Measurements from ENCODE around the gene PTPN9. TPM values are rescaled to one million over a fixed set of nuclear protein-coding genes. Genes with fewer than 3 reads are reported as not detected.

The PTPN9 gene
- total RNA-seq, 5 donors from 2014 or later (not counting 1 experiment from before 2014, with no cell fraction given), result 12.7 to 19.6 (median 16.3) TPM

- H3K36me3 ChIP-seq (ENCODE audit: control insufficient read depth in 2 of 2, extremely low read depth in 1 of 2, insufficient read depth in 1 of 2, low read length in 1 of 2), result peaks cover 5 to 22% of the 10 kb centered on the region in 2 donors
- no peak overlapping the region for H3K27ac ChIP-seq (ENCODE audit: low read length)
- CTCF ChIA-PET, result interaction anchor here in 1 of 2 donors (1.3 kb wide), 1 partner anchor 69 kb away, joined by 3 read pairs; no protein-coding TSS in a partner anchor
- no peak overlapping the region for H3K4me3 ChIP-seq (ENCODE audit: control insufficient read depth in 1 of 2, extremely low read depth in 1 of 2, low read length in 1 of 2)
- 95% methylated on average over 3 of the region's 5 CpGs for WGBS (ENCODE audit: insufficient coverage)
- no peak for DNase-seq
- peaks cover 23% of the 10 kb centered on the region for H3K36me3 Mint-ChIP-seq
- no peaks in the 10 kb centered on the region for H3K9me3 Mint-ChIP-seq
- peak overlapping the region in 1 of 3 donors; percentile 17 for H3K4me3 Mint-ChIP-seq
- H3K4me1 Mint-ChIP-seq, result peaks cover 65 to 68% (median 65%) of the 10 kb centered on the region in 3 donors
- H3K27me3 ChIP-seq (replicated peaks in 1 of 2; ENCODE audit: control insufficient read depth in 2 of 2, extremely low read depth in 1 of 2, insufficient read depth in 2 of 2, low read length in 1 of 2), result no peaks in the 10 kb centered on the region
- H3K9me3 ChIP-seq, result no peaks in the 10 kb centered on the region
- no peaks in the 10 kb centered on the region for H3K27me3 Mint-ChIP-seq
- POLR2A ChIA-PET, result interaction anchor here in 1 of 2 donors (0.6 kb wide), 1 partner anchor 160 kb away, joined by 3 read pairs; no protein-coding TSS in a partner anchor
- no peak overlapping the region for H3K27ac Mint-ChIP-seq
- H3K4me1 ChIP-seq (ENCODE audit: control insufficient read depth in 1 of 2, extremely low read depth in 1 of 2, insufficient read depth in 2 of 2, low read length in 2 of 2), result peaks cover 0 to 17% of the 10 kb centered on the region in 2 experiments
- no peak for ATAC-seq (replicated peaks in 1 of 4)
These were observed 142.2 kb downstream of the PTPN9 start for GRCh38 chr15:75436881-75437280.

DNA sequence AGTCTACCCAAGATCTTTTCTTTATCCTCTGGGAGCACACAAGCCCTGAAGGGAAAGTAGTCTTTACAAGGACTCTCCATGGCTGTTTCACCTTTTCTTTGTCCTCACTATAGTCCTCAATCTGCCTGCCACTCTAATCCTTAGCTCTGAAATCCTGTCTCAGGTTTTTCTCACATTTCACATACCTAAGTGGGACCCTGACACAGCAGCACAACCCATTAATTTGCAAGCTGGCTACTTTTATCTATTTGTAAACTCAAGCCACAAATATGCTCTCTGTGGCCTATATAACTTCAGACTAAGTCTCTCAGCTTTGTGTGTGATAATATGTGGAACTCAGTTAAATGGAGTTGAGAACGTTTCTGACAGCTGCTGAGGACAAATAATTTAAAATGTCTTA lies 147.4 kb downstream of the PTPN9 start:
- Histone ChIP-seq H3K4me3 (ENCODE audit: control insufficient read depth in 1 of 2, extremely low read depth in 1 of 2, low read length in 1 of 2) (no peak overlapping the region), H3K4me1 (ENCODE audit: control insufficient read depth in 1 of 2, extremely low read depth in 1 of 2, insufficient read depth in 2 of 2, low read length in 2 of 2) (peaks cover 0 to 6% of the 10 kb centered on the region in 2 experiments), H3K9me3 (no peaks in the 10 kb centered on the region), H3K27ac (ENCODE audit: low read length) (no peak overlapping the region), H3K27me3 (replicated peaks in 1 of 2; ENCODE audit: control insufficient read depth in 2 of 2, extremely low read depth in 1 of 2, insufficient read depth in 2 of 2, low read length in 1 of 2) (no peaks in the 10 kb centered on the region), H3K36me3 (ENCODE audit: control insufficient read depth in 2 of 2, extremely low read depth in 1 of 2, insufficient read depth in 1 of 2, low read length in 1 of 2) (peaks cover 4 to 34% of the 10 kb centered on the region in 2 donors)
- Mint-ChIP-seq H3K27ac (no peak overlapping the region), H3K27me3 (no peaks in the 10 kb centered on the region), H3K9me3 (no peaks in the 10 kb centered on the region), H3K36me3 (peaks cover 20% of the 10 kb centered on the region), H3K4me3 (no peak overlapping the region), H3K4me1 (peaks cover 49 to 62% (median 55%) of the 10 kb centered on the region in 3 donors)
- ChIA-PET POLR2A (interaction anchor here in 1 of 2 donors (1.0 kb wide), 1 partner anchor 24 kb away, joined by 4 read pairs; no protein-coding TSS in a partner anchor), CTCF (interaction anchor here in 1 of 2 donors (0.6 to 0.7 kb wide), 2 partner anchors 9 to 205 kb away, joined by 3 read pairs; no protein-coding TSS in a partner anchor)
- DNase-seq, result no peak
- no peak for ATAC-seq (replicated peaks in 1 of 4)
- WGBS (ENCODE audit: insufficient coverage), result no CpG with 5 or more reads among the region's 1 CpG

DNA sequence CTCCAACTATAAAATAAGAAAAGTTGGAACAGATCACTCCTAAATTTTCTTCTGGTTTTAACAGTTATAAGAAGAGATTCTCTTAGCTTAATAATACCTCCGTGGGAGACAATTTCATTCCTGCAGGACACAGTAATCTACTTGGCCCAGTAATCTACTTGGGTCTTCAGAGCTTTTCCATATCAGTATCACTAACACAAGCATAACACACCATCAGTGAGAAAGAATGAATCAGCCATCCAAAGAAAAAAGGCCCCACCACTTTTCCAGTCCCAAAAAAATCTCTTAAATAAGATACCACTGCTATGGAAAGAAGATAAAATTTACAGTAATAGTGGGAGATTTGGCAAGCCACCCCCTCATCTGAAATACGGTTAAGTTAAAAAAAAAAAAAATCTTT lies 147.8 kb downstream of the PTPN9 start:
- ChIA-PET CTCF (interaction anchor here in 1 of 2 donors (0.7 kb wide), 1 partner anchor 205 kb away, joined by 3 read pairs; no protein-coding TSS in a partner anchor), POLR2A (interaction anchor here in 1 of 2 donors (1.0 kb wide), 1 partner anchor 25 kb away, joined by 4 read pairs; no protein-coding TSS in a partner anchor)
- H3K4me3 ChIP-seq (ENCODE audit: control insufficient read depth in 1 of 2, extremely low read depth in 1 of 2, low read length in 1 of 2), result no peak overlapping the region
- H3K27me3 ChIP-seq (replicated peaks in 1 of 2; ENCODE audit: control insufficient read depth in 2 of 2, extremely low read depth in 1 of 2, insufficient read depth in 2 of 2, low read length in 1 of 2), result no peaks in the 10 kb centered on the region
- no CpG with 5 or more reads among the region's 2 CpGs for WGBS (ENCODE audit: insufficient coverage)
- ATAC-seq (replicated peaks in 1 of 4), result no peak
- no peaks in the 10 kb centered on the region for H3K27me3 Mint-ChIP-seq
- no peaks in the 10 kb centered on the region for H3K9me3 ChIP-seq
- no peak overlapping the region for H3K27ac Mint-ChIP-seq
- peaks cover 4 to 38% of the 10 kb centered on the region in 2 donors for H3K36me3 ChIP-seq (ENCODE audit: control insufficient read depth in 2 of 2, extremely low read depth in 1 of 2, insufficient read depth in 1 of 2, low read length in 1 of 2)
- H3K4me1 Mint-ChIP-seq, result peaks cover 45 to 62% (median 53%) of the 10 kb centered on the region in 3 donors
- no peak for DNase-seq
- no peaks in the 10 kb centered on the region for H3K9me3 Mint-ChIP-seq
- no peak overlapping the region for H3K27ac ChIP-seq (ENCODE audit: low read length)
- peaks cover 0 to 6% of the 10 kb centered on the region in 2 experiments for H3K4me1 ChIP-seq (ENCODE audit: control insufficient read depth in 1 of 2, extremely low read depth in 1 of 2, insufficient read depth in 2 of 2, low read length in 2 of 2)
- no peak overlapping the region for H3K4me3 Mint-ChIP-seq
- H3K36me3 Mint-ChIP-seq, result peaks cover 20% of the 10 kb centered on the region

- H3K4me1 Mint-ChIP-seq, result peaks cover 39 to 65% (median 53%) of the 10 kb centered on the region in 3 donors
- no peak for DNase-seq
- H3K4me3 Mint-ChIP-seq, result no peak overlapping the region
- H3K36me3 Mint-ChIP-seq, result peaks cover 21% of the 10 kb centered on the region
- ChIA-PET POLR2A (no interaction called here), CTCF (no interaction called here)
- Histone ChIP-seq H3K36me3 (ENCODE audit: control insufficient read depth in 2 of 2, extremely low read depth in 1 of 2, insufficient read depth in 1 of 2, low read length in 1 of 2) (peaks cover 4 to 39% of the 10 kb centered on the region in 2 donors), H3K4me1 (ENCODE audit: control insufficient read depth in 1 of 2, extremely low read depth in 1 of 2, insufficient read depth in 2 of 2, low read length in 2 of 2) (peaks cover 0 to 6% of the 10 kb centered on the region in 2 experiments), H3K27me3 (replicated peaks in 1 of 2; ENCODE audit: control insufficient read depth in 2 of 2, extremely low read depth in 1 of 2, insufficient read depth in 2 of 2, low read length in 1 of 2) (no peaks in the 10 kb centered on the region), H3K4me3 (ENCODE audit: control insufficient read depth in 1 of 2, extremely low read depth in 1 of 2, low read length in 1 of 2) (no peak overlapping the region), H3K27ac (ENCODE audit: low read length) (no peak overlapping the region), H3K9me3 (no peaks in the 10 kb centered on the region)
- no peaks in the 10 kb centered on the region for H3K9me3 Mint-ChIP-seq
- no peak overlapping the region for H3K27ac Mint-ChIP-seq
- H3K27me3 Mint-ChIP-seq, result no peaks in the 10 kb centered on the region
- no peak for ATAC-seq (replicated peaks in 1 of 4)
- 96% methylated on average over 6 of the region's 7 CpGs for WGBS (ENCODE audit: insufficient coverage)
These were observed 148.9 kb downstream of the PTPN9 start for GRCh38 chr15:75430259-75430658.

DNA sequence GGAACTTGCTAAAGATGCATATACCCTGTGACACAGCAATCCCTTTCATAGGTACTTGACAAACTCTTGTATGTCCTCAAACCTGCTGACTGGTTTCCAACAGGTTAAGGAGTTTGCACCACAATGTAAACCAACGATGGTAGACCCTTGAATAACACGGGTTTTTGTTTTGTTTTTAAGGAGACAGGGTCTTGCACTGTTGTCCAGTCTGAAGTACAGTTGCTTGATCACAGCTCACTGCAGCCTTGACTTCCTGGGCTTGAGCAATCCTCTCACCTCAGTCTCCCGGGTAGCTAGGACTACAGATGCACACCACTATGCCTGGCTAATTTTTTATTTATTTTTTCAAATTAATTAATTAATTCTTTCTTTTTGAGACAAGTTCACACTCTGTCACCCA lies 151.0 kb downstream of the PTPN9 start:
- peaks cover 0 to 6% of the 10 kb centered on the region in 2 experiments for H3K4me1 ChIP-seq (ENCODE audit: control insufficient read depth in 1 of 2, extremely low read depth in 1 of 2, insufficient read depth in 2 of 2, low read length in 2 of 2)
- no peak overlapping the region for H3K27ac Mint-ChIP-seq
- H3K27me3 ChIP-seq (replicated peaks in 1 of 2; ENCODE audit: control insufficient read depth in 2 of 2, extremely low read depth in 1 of 2, insufficient read depth in 2 of 2, low read length in 1 of 2), result no peaks in the 10 kb centered on the region
- no peak overlapping the region for H3K4me3 Mint-ChIP-seq
- peaks cover 4 to 45% of the 10 kb centered on the region in 2 donors for H3K36me3 ChIP-seq (ENCODE audit: control insufficient read depth in 2 of 2, extremely low read depth in 1 of 2, insufficient read depth in 1 of 2, low read length in 1 of 2)
- 100% methylated on average over 2 of the region's 3 CpGs for WGBS (ENCODE audit: insufficient coverage)
- no peak overlapping the region for H3K27ac ChIP-seq (ENCODE audit: low read length)
- no peaks in the 10 kb centered on the region for H3K9me3 ChIP-seq
- no peak overlapping the region for H3K4me3 ChIP-seq (ENCODE audit: control insufficient read depth in 1 of 2, extremely low read depth in 1 of 2, low read length in 1 of 2)
- ATAC-seq (replicated peaks in 1 of 4), result no peak
- ChIA-PET CTCF (no interaction called here), POLR2A (no interaction called here)
- DNase-seq, result no peak
- H3K4me1 Mint-ChIP-seq, result peaks cover 26 to 54% (median 37%) of the 10 kb centered on the region in 3 donors
- H3K27me3 Mint-ChIP-seq, result no peaks in the 10 kb centered on the region
- no peaks in the 10 kb centered on the region for H3K9me3 Mint-ChIP-seq
- peaks cover 15% of the 10 kb centered on the region for H3K36me3 Mint-ChIP-seq

GRCh38 chr15:75425966-75426500 lies 153.1 kb downstream of the PTPN9 start:
- ATAC-seq (replicated peaks in 1 of 4), result no peak
- Mint-ChIP-seq H3K4me3 (no peak overlapping the region), H3K4me1 (peaks cover 11 to 40% (median 24%) of the 10 kb centered on the region in 3 donors), H3K27me3 (no peaks in the 10 kb centered on the region), H3K9me3 (no peaks in the 10 kb centered on the region), H3K27ac (no peak overlapping the region), H3K36me3 (peaks cover 28% of the 10 kb centered on the region)
- ChIA-PET CTCF (no interaction called here), POLR2A (no interaction called here)
- DNase-seq, result no peak
- Histone ChIP-seq H3K4me1 (ENCODE audit: control insufficient read depth in 1 of 2, extremely low read depth in 1 of 2, insufficient read depth in 2 of 2, low read length in 2 of 2) (peaks cover 0 to 3% of the 10 kb centered on the region in 2 experiments), H3K36me3 (ENCODE audit: control insufficient read depth in 2 of 2, extremely low read depth in 1 of 2, insufficient read depth in 1 of 2, low read length in 1 of 2) (peaks cover 6 to 66% of the 10 kb centered on the region in 2 donors), H3K27ac (ENCODE audit: low read length) (no peak overlapping the region), H3K27me3 (replicated peaks in 1 of 2; ENCODE audit: control insufficient read depth in 2 of 2, extremely low read depth in 1 of 2, insufficient read depth in 2 of 2, low read length in 1 of 2) (no peaks in the 10 kb centered on the region), H3K4me3 (ENCODE audit: control insufficient read depth in 1 of 2, extremely low read depth in 1 of 2, low read length in 1 of 2) (no peak overlapping the region), H3K9me3 (no peaks in the 10 kb centered on the region)
- WGBS (ENCODE audit: insufficient coverage), result no CpG with 5 or more reads among the region's 3 CpGs
